ENCODE data around the gene KLHL11.

GRCh38 chr17:41835214-41835799 lies 29.9 kb downstream of the KLHL11 start:
- TF ChIP-seq JUNB (CRISPR knock-in tag; conservative IDR thresholded peaks at IDR 0.05) (no peak), SPI1 (IDR thresholded peaks at IDR 0.05; ENCODE audit: borderline replicate concordance, low read depth, low read length) (peak; percentile 33; the same call in 1 of the 2 replicates), MAFF (IDR thresholded peaks at IDR 0.05; ENCODE audit: low read length) (no peak), FOS (IDR thresholded peaks at IDR 0.05; ENCODE audit: extremely low read depth, insufficient read length) (no peak)
- TF ChIP-seq, protein P1, sequence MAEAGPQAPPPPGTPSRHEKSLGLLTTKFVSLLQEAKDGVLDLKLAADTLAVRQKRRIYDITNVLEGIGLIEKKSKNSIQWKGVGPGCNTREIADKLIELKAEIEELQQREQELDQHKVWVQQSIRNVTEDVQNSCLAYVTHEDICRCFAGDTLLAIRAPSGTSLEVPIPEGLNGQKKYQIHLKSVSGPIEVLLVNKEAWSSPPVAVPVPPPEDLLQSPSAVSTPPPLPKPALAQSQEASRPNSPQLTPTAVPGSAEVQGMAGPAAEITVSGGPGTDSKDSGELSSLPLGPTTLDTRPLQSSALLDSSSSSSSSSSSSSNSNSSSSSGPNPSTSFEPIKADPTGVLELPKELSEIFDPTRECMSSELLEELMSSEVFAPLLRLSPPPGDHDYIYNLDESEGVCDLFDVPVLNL (CRISPR knock-in tag; IDR thresholded peaks at IDR 0.05; ENCODE audit: low read depth), result no peak

All from K562 (cell line).